Left hindlimb (tissue), 1 donor: Measurements from ENCODE around the gene URM1.

Experiments used
- DNase-seq: peaks from one replicate; pipeline ENCODE4 v3.0.0-alpha.2; 2018

Gene URM1

DNA sequence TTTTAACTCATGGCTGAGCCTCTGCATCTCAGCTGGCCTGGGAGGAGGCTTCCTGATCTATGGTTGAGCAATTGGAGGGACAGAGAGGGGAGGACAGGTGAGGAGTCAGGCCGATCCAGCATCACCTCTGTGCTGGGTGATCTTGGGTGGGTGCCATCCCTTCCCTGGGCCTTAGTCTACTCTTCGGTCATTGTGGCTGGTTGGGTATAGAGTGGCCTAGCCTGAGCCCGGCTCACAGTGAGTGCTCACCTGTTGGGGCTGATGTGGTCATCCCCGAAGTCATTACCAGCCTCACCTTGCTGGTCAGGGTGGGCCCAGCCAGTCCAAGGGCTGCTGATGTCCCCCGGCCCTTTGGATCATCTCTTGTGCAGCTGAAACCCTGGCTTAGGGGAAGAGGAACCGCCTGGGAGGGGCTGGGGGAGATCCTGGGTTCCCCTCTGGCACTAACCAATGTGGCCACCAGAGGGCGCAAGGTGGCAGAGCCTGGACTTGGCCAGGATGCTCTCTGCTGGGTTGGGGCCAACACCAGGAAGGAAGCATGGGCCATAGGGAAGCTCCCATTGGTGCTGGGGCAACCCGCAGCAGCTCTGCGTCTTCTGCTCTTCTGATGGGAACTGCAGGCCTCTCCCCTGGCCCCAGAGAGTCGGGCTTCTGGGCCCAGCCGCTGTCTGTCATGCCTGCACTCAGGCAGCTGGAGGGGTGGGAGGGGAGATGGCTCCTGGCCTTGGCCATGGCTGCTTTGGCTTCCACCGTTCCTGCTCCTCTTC is 67.4 kb downstream of the URM1 start:
- peak; percentile 83 for DNase-seq

DNA sequence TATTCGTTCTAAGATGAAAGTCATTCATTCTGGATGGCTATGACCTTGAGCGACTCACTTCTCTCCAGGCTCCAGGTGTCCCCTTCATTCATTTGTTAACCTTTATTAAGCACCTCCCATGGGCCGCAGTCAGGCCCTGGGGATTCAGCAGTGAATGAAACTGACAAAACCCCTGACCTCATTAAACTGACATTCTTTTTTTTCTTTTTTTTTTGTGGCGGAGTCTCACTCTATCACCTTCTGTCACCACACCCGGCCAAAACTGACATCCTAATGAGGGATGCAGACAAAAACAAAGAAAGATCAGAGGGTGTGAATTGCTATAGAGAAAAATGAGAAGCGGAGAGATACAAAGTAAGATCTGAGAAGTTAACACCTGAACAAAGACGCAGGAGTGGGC is 68.1 kb downstream of the URM1 start:
- no peak for DNase-seq
